GM19193 (cell line): Measurements from ENCODE around the gene GSTA1.

ENCODE experiments used
- POLR2A ChIP-seq: IDR thresholded peaks from 4 replicates; pipeline ENCODE4 v1.6.1; 2011; ENCODE audit not compliant: insufficient read depth, insufficient read length; ENCODE audit errors: extremely low read depth

Gene GSTA1

GRCh38 chr6:52741872-52742271 lies 61.7 kb downstream of the GSTA1 start:
- no peak for TF ChIP-seq POLR2A
